OCI-LY7 (cell line): ENCODE results near the gene RNF223. TPM values are rescaled to one million over a fixed set of nuclear protein-coding genes. Genes with fewer than 3 reads are reported as not detected.

ENCODE experiments used
- BruUV-seq: library from RNA; stranded (reverse); fragments of 400-500 nt; replicated peaks from 2 replicates; lab custom pipeline; 2021; lab: Mats Ljungman, UMichigan
- CTCF ChIA-PET: fragments of 300-600 bp; sonication (Branson Sonifier 250); formaldehyde crosslinking; loops from one replicate; lab custom pipeline; 2022; ENCODE audit warnings: antibody characterized with exemption; ENCODE audit not compliant: unreplicated experiment; lab: Charles Lee
- POLR2A ChIA-PET: fragments of 300-600 bp; sonication (Branson Sonifier 250); formaldehyde crosslinking; loops from one replicate; lab custom pipeline; 2022; ENCODE audit warnings: antibody characterized with exemption; lab: Charles Lee
- DNase-seq: peaks from one replicate; pipeline ENCODE4 v3.0.0-alpha.2; 2015; ENCODE audit warnings: low spot score
- H2AFZ ChIP-seq: fragments of 200-600 bp; sonication (generic), shearing (Covaris generic); 2 replicates; pipeline ENCODE4 v1.6.1; 2014; ENCODE audit warnings: mild to moderate bottlenecking, antibody characterized with exemption, low read length, moderate library complexity
- H3K27ac ChIP-seq: fragments of 200-600 bp; sonication (generic); 2 replicates; pipeline ENCODE4 v1.5.1; 2014; ENCODE audit warnings: mixed run types, low read depth, mild to moderate bottlenecking, moderate library complexity, low read length, inconsistent platforms; ENCODE audit not compliant: poor library complexity, severe bottlenecking
- H3K36me3 ChIP-seq: fragments of 200-600 bp; sonication (generic); 2 replicates; pipeline ENCODE4 v1.6.1; 2014; ENCODE audit warnings: mild to moderate bottlenecking, antibody characterized with exemption, low read length, moderate library complexity, mixed read lengths; ENCODE audit not compliant: insufficient read depth
- H3K4me1 ChIP-seq: fragments of 200-600 bp; sonication (generic); 2 replicates; pipeline ENCODE4 v1.5.1; 2014; ENCODE audit warnings: mild to moderate bottlenecking, low read length; ENCODE audit not compliant: insufficient read depth, poor library complexity, severe bottlenecking
- H3K4me2 ChIP-seq: fragments of 200-600 bp; sonication (generic); 2 replicates; pipeline ENCODE4 v1.6.1; 2014; ENCODE audit warnings: mild to moderate bottlenecking, low read length
- H3K4me3 ChIP-seq: fragments of 200-600 bp; sonication (generic); 2 replicates; pipeline ENCODE4 v1.5.1; 2014; ENCODE audit warnings: mild to moderate bottlenecking, low read depth, low read length; ENCODE audit not compliant: poor library complexity, severe bottlenecking
- H3K79me2 ChIP-seq: fragments of 200-600 bp; sonication (generic); 2 replicates; pipeline ENCODE4 v1.6.1; 2016; ENCODE audit warnings: low read depth, mild to moderate bottlenecking, low read length, moderate library complexity, mixed read lengths; ENCODE audit not compliant: insufficient read depth
- H3K9me2 ChIP-seq: fragments of 200-600 bp; sonication (generic); 2 replicates; pipeline ENCODE4 v1.6.1; 2016; ENCODE audit warnings: mild to moderate bottlenecking, low read length, mixed read lengths; ENCODE audit not compliant: insufficient read depth
- H3K9me3 ChIP-seq: fragments of 200-600 bp; sonication (generic); 2 replicates; pipeline ENCODE4 v1.6.1; 2014; ENCODE audit warnings: mild to moderate bottlenecking, mixed run types, low read length, mixed read lengths
- H4K20me1 ChIP-seq: fragments of 200-600 bp; sonication (generic); 2 replicates; pipeline ENCODE4 v1.6.1; 2014; ENCODE audit warnings: mild to moderate bottlenecking, antibody characterized with exemption, low read length, moderate library complexity, mixed read lengths; ENCODE audit not compliant: insufficient read depth
- EZH2phosphoT487 ChIP-seq: fragments of 200-600 bp; sonication (generic); IDR thresholded peaks from 2 replicates; pipeline ENCODE4 v1.6.1; 2018; ENCODE audit warnings: low read depth, borderline replicate concordance, mild to moderate bottlenecking, mixed run types, antibody characterized with exemption, low read length, moderate library complexity, mixed read lengths
- intact Hi-C: fragments of 100-400 bp; cut with micrococcal nuclease; formaldehyde crosslinking; loops from one replicate; pipeline ENCODE4 v1.10.0; 2022; ENCODE audit not compliant: unreplicated experiment
- total RNA-seq, 2 experiments: library from RNA; depleted of rRNA in 1 of 2; stranded (reverse); fragments of >200 nt in 1 of 2; shearing (Covaris generic) in 1 of 2; gene quantifications; 2 replicates each; pipeline ENCODE4 v1.2.3, GENCODE V29; 2014 to 2022
- TF ChIP-seq, protein P1 (sequence below): fragments of 200-600 bp; sonication (generic); conservative IDR thresholded peaks from 2 replicates; pipeline ENCODE4 v1.5.1; 2014; ENCODE audit warnings: mild to moderate bottlenecking, antibody characterized with exemption, low read length, moderate library complexity, mixed read lengths

RNF223 gene
- total RNA-seq, 2 experiments from 2014 or later = not detected

GRCh38 chr1:1037366-1038327 is 36.5 kb downstream of the RNF223 start:
- TF ChIP-seq EZH2phosphoT487 = no peak
- TF ChIP-seq, protein P1, sequence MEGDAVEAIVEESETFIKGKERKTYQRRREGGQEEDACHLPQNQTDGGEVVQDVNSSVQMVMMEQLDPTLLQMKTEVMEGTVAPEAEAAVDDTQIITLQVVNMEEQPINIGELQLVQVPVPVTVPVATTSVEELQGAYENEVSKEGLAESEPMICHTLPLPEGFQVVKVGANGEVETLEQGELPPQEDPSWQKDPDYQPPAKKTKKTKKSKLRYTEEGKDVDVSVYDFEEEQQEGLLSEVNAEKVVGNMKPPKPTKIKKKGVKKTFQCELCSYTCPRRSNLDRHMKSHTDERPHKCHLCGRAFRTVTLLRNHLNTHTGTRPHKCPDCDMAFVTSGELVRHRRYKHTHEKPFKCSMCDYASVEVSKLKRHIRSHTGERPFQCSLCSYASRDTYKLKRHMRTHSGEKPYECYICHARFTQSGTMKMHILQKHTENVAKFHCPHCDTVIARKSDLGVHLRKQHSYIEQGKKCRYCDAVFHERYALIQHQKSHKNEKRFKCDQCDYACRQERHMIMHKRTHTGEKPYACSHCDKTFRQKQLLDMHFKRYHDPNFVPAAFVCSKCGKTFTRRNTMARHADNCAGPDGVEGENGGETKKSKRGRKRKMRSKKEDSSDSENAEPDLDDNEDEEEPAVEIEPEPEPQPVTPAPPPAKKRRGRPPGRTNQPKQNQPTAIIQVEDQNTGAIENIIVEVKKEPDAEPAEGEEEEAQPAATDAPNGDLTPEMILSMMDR = no peak
- Histone ChIP-seq H4K20me1 (no peaks in the 10 kb centered on the region), H3K4me2 (no peak overlapping the region), H3K9me3 (no peaks in the 10 kb centered on the region), H2AFZ (no peak overlapping the region), H3K4me1 (peaks cover 17% of the 10 kb centered on the region), H3K79me2 (no peaks in the 10 kb centered on the region), H3K36me3 (no peaks in the 10 kb centered on the region), H3K9me2 (no peaks in the 10 kb centered on the region), H3K4me3 (no peak overlapping the region), H3K27ac (no peak overlapping the region)
- intact Hi-C loops = loop anchor here (10.0 kb wide), 2 partner anchors 53 to 197 kb away; partner anchors contain the start of genes B3GALT6, PERM1 and SDF4
- no TSS peak for BruUV-seq
- CTCF ChIA-PET = no interaction called here
- POLR2A ChIA-PET = no interaction called here
- no peak for DNase-seq

GRCh38 chr1:1035291-1035943 is 38.7 kb downstream of the RNF223 start:
- intact Hi-C loops = loop anchor here (10.0 kb wide), 2 partner anchors 51 to 199 kb away; partner anchors contain the start of genes B3GALT6, PERM1 and SDF4
- POLR2A ChIA-PET = interaction anchor here (0.5 kb wide), 1 partner anchor 238 kb away, joined by 6 read pairs; the partner anchor contains the start of gene UBE2J2

More at GRCh38 chr1:1035291-1035943, 38.7 kb downstream of the RNF223 start:
- Histone ChIP-seq H2AFZ (no peak overlapping the region), H3K9me2 (no peaks in the 10 kb centered on the region), H3K4me2 (no peak overlapping the region), H3K4me1 (peaks cover 34% of the 10 kb centered on the region), H3K4me3 (no peak overlapping the region), H3K27ac (no peak overlapping the region), H3K9me3 (no peaks in the 10 kb centered on the region), H3K79me2 (no peaks in the 10 kb centered on the region), H4K20me1 (no peaks in the 10 kb centered on the region), H3K36me3 (no peaks in the 10 kb centered on the region)
- TF ChIP-seq EZH2phosphoT487 = no peak
- TF ChIP-seq, protein P1 = no peak
- no peak for DNase-seq
- no TSS peak for BruUV-seq
- CTCF ChIA-PET = no interaction called here
